ENCODE data around the gene RAP1GAP2.

RAP1GAP2 gene

DNA sequence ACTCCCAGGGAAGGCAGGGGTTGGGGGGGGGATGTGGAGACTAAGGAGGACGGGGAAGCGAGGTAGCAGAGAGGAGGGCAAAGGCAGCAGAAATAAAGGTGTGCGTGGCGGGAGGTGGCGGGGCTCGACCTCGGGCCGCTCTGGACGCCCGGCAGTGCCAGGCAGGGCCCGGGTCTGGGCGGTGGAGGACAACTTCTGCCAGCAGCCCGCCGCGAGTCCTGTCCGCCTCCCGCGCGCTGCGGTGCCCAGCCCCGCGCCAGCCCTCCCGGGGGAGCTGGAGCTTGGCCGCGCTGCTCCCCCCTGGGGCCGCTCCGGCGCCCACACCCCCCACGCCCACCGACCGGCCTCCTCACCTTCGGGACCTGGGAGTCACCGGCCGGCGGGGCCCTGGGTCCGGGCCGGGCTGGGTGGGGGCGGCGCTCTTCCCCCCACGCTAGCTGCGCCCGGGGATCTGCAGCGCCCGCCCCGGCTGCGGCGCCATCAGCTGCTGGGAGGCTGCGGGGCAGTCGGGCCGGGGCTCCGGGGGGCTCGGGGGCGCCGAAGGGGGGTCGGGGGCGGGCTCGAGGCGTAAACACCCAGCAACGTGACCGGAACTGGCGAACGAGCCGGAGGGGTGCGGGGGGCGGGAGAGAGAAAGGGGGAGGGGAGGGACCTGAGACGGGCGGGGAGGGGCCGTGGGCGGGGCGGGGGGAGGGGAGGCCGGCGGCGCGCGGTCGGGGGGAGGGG lies 47.0 kb upstream of the RAP1GAP2 start, which contains the start of gene CCDC92B (continued):
- TF ChIP-seq WT1 (tag by site-specific recombination; IDR thresholded peaks at IDR 0.05) = no peak
- peak; percentile 74 for TF ChIP-seq ZNF335 (tag by site-specific recombination; conservative IDR thresholded peaks at IDR 0.05)
- no peak for TF ChIP-seq ZEB2 (tag by site-specific recombination; IDR thresholded peaks at IDR 0.05)

DNA sequence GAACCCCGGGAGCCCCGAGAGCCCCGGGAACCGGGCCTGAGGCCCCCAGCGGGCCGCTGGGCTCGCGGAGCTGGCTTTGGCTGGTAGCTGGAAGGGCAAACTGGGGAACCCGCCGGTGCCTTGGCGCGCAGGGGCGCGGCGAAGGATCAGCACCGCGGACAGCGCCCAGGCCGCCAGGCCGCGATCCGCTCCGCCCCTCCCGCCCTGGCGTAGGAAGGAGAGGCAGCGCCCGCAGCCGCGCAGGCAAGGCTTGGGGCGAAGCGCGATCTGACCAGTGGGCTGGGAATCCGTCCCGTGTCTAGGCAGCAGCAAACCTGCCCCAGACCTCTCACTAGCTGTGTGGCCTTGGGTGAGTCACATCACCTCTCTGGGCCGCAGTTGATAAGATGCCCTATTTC lies 46.5 kb upstream of the RAP1GAP2 start:
- no peak overlapping the region for H3K27ac ChIP-seq (ENCODE audit: extremely low read depth, low read depth, low read length)
- peak overlapping the region; percentile 32 for H3K4me3 ChIP-seq (ENCODE audit: low read depth, low read length)
- H3K36me3 ChIP-seq (ENCODE audit: control insufficient read depth in 2 of 2, insufficient read depth in 1 of 2, low read length in 2 of 2) = no peaks in the 10 kb centered on the region
- no peaks in the 10 kb centered on the region; the same call in 1 of the 2 replicates for H3K4me1 ChIP-seq (ENCODE audit: control insufficient read depth, insufficient read depth, low read length)
- ChIA-PET CTCF (interaction anchor here (0.6 kb wide), 2 partner anchors 58 to 68 kb away, joined by 3 to 5 read pairs; no protein-coding TSS in a partner anchor), POLR2A (interaction anchor here (1.0 kb wide), 1 partner anchor 25 kb away, joined by 5 read pairs; no protein-coding TSS in a partner anchor)
- H3K9me3 ChIP-seq (ENCODE audit: control insufficient read depth, insufficient read depth, low read depth, low read length) = no peaks in the 10 kb centered on the region
- TF ChIP-seq ZNF223 (tag by site-specific recombination; IDR thresholded peaks at IDR 0.05) = no peak
- 0 out of 2 replicates have a peak, but pooled peaks have one; percentile 32 for TF ChIP-seq ZFP69B (tag by site-specific recombination; IDR thresholded peaks at IDR 0.05)
- TF ChIP-seq HOXA7 (CRISPR knock-in tag; IDR thresholded peaks at IDR 0.05; ENCODE audit: borderline replicate concordance) = 0 out of 2 replicates have a peak, but pooled peaks have one; percentile 49
- peak; percentile 68 for TF ChIP-seq ZFHX2 (tag by site-specific recombination; conservative IDR thresholded peaks at IDR 0.05)
- TF ChIP-seq HOXD13 (CRISPR knock-in tag; IDR thresholded peaks at IDR 0.05; ENCODE audit: borderline replicate concordance) = 0 out of 2 replicates have a peak, but pooled peaks have one; percentile 55
- TF ChIP-seq, protein P1, sequence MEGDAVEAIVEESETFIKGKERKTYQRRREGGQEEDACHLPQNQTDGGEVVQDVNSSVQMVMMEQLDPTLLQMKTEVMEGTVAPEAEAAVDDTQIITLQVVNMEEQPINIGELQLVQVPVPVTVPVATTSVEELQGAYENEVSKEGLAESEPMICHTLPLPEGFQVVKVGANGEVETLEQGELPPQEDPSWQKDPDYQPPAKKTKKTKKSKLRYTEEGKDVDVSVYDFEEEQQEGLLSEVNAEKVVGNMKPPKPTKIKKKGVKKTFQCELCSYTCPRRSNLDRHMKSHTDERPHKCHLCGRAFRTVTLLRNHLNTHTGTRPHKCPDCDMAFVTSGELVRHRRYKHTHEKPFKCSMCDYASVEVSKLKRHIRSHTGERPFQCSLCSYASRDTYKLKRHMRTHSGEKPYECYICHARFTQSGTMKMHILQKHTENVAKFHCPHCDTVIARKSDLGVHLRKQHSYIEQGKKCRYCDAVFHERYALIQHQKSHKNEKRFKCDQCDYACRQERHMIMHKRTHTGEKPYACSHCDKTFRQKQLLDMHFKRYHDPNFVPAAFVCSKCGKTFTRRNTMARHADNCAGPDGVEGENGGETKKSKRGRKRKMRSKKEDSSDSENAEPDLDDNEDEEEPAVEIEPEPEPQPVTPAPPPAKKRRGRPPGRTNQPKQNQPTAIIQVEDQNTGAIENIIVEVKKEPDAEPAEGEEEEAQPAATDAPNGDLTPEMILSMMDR (tag by site-specific recombination; IDR thresholded peaks at IDR 0.05) = peak; percentile 10; the same call in 1 of the 2 replicates
- TF ChIP-seq, protein P2, sequence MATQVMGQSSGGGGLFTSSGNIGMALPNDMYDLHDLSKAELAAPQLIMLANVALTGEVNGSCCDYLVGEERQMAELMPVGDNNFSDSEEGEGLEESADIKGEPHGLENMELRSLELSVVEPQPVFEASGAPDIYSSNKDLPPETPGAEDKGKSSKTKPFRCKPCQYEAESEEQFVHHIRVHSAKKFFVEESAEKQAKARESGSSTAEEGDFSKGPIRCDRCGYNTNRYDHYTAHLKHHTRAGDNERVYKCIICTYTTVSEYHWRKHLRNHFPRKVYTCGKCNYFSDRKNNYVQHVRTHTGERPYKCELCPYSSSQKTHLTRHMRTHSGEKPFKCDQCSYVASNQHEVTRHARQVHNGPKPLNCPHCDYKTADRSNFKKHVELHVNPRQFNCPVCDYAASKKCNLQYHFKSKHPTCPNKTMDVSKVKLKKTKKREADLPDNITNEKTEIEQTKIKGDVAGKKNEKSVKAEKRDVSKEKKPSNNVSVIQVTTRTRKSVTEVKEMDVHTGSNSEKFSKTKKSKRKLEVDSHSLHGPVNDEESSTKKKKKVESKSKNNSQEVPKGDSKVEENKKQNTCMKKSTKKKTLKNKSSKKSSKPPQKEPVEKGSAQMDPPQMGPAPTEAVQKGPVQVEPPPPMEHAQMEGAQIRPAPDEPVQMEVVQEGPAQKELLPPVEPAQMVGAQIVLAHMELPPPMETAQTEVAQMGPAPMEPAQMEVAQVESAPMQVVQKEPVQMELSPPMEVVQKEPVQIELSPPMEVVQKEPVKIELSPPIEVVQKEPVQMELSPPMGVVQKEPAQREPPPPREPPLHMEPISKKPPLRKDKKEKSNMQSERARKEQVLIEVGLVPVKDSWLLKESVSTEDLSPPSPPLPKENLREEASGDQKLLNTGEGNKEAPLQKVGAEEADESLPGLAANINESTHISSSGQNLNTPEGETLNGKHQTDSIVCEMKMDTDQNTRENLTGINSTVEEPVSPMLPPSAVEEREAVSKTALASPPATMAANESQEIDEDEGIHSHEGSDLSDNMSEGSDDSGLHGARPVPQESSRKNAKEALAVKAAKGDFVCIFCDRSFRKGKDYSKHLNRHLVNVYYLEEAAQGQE (tag by site-specific recombination; IDR thresholded peaks at IDR 0.05) = peak; percentile 99
- peak; percentile 87 for TF ChIP-seq ZBTB8A (tag by site-specific recombination; IDR thresholded peaks at IDR 0.05)
- 0 out of 2 replicates have a peak, but pooled peaks have one; percentile 63 for TF ChIP-seq ZNF561 (tag by site-specific recombination; IDR thresholded peaks at IDR 0.05; ENCODE audit: borderline replicate concordance)
- TF ChIP-seq, protein P3, sequence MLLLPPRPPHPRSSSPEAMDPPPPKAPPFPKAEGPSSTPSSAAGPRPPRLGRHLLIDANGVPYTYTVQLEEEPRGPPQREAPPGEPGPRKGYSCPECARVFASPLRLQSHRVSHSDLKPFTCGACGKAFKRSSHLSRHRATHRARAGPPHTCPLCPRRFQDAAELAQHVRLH (tag by site-specific recombination; IDR thresholded peaks at IDR 0.05) = no peak
- TF ChIP-seq KLF16 (tag by site-specific recombination; IDR thresholded peaks at IDR 0.05) = peak; percentile 89
- peak; percentile 42 for TF ChIP-seq GLIS1 (tag by site-specific recombination; IDR thresholded peaks at IDR 0.05)
- peak; percentile 30; the same call in 1 of the 2 replicates for TF ChIP-seq ZNF341 (tag by site-specific recombination; IDR thresholded peaks at IDR 0.05; ENCODE audit: low read depth)
- 0 out of 2 replicates have a peak, but pooled peaks have one; percentile 15 for TF ChIP-seq ZIC2 (tag by site-specific recombination; IDR thresholded peaks at IDR 0.05)
- 0 out of 2 replicates have a peak, but pooled peaks have one; percentile 28 for TF ChIP-seq SP7 (tag by site-specific recombination; IDR thresholded peaks at IDR 0.05)
- peak; percentile 69 for TF ChIP-seq MEIS1 (CRISPR knock-in tag; IDR thresholded peaks at IDR 0.05; ENCODE audit: borderline replicate concordance)
- TF ChIP-seq ZNF555 (tag by site-specific recombination; conservative IDR thresholded peaks at IDR 0.05) = no peak
- no peak for TF ChIP-seq YY2 (tag by site-specific recombination; IDR thresholded peaks at IDR 0.05)
- TF ChIP-seq, protein P4, sequence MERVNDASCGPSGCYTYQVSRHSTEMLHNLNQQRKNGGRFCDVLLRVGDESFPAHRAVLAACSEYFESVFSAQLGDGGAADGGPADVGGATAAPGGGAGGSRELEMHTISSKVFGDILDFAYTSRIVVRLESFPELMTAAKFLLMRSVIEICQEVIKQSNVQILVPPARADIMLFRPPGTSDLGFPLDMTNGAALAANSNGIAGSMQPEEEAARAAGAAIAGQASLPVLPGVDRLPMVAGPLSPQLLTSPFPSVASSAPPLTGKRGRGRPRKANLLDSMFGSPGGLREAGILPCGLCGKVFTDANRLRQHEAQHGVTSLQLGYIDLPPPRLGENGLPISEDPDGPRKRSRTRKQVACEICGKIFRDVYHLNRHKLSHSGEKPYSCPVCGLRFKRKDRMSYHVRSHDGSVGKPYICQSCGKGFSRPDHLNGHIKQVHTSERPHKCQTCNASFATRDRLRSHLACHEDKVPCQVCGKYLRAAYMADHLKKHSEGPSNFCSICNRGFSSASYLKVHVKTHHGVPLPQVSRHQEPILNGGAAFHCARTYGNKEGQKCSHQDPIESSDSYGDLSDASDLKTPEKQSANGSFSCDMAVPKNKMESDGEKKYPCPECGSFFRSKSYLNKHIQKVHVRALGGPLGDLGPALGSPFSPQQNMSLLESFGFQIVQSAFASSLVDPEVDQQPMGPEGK (tag by site-specific recombination; IDR thresholded peaks at IDR 0.05) = peak; percentile 64
- peak; percentile 41; the same call in 1 of the 2 replicates for TF ChIP-seq ZBTB17 (tag by site-specific recombination; IDR thresholded peaks at IDR 0.05)
- TF ChIP-seq EGR2 (tag by site-specific recombination; IDR thresholded peaks at IDR 0.05; ENCODE audit: low read depth) = peak; percentile 49; the same call in 1 of the 2 replicates
- peak; percentile 84 for TF ChIP-seq KLF9 (tag by site-specific recombination; IDR thresholded peaks at IDR 0.05; ENCODE audit: low read depth)
- TF ChIP-seq SP3 (tag by site-specific recombination; IDR thresholded peaks at IDR 0.05) = peak; percentile 76
- TF ChIP-seq, protein P5, sequence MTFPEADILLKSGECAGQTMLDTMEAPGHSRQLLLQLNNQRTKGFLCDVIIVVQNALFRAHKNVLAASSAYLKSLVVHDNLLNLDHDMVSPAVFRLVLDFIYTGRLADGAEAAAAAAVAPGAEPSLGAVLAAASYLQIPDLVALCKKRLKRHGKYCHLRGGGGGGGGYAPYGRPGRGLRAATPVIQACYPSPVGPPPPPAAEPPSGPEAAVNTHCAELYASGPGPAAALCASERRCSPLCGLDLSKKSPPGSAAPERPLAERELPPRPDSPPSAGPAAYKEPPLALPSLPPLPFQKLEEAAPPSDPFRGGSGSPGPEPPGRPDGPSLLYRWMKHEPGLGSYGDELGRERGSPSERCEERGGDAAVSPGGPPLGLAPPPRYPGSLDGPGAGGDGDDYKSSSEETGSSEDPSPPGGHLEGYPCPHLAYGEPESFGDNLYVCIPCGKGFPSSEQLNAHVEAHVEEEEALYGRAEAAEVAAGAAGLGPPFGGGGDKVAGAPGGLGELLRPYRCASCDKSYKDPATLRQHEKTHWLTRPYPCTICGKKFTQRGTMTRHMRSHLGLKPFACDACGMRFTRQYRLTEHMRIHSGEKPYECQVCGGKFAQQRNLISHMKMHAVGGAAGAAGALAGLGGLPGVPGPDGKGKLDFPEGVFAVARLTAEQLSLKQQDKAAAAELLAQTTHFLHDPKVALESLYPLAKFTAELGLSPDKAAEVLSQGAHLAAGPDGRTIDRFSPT (tag by site-specific recombination; IDR thresholded peaks at IDR 0.05) = peak; percentile 55
